K562 (cell line): ENCODE data around the gene NOL4. TPM values are rescaled to one million over a fixed set of nuclear protein-coding genes. Genes with fewer than 3 reads are reported as not detected.

Experiments used
- ATAC-seq: fragments of 200-7000 bp; cut with Tn5 transposase; 3 replicates; pipeline ENCODE4 v1.9.1; 2020; ENCODE audit warnings: moderate library complexity
- BruUV-seq: library from RNA; stranded (reverse); fragments of 400-500 nt; replicated peaks from 2 replicates; lab custom pipeline; 2021; lab: Mats Ljungman, UMichigan
- CTCF ChIA-PET: fragments of 300-600 bp; formaldehyde crosslinking; extraction: SDS; loops from one replicate; lab custom pipeline; 2021; ENCODE audit warnings: low intra/inter-chr PET ratio; lab: Yijun Ruan, JAX
- POLR2A ChIA-PET: fragments of 300-600, 350-650 bp; sonication (Branson Sonifier 250); formaldehyde crosslinking; extraction: SDS; loops from one replicate; lab custom pipeline; 2021; ENCODE audit warnings: antibody characterized with exemption, inconsistent platforms; lab: Yijun Ruan, JAX
- DNase-seq, 4 experiments: peaks; one replicate each; pipeline versions ENCODE4 v3.0.0 to v3.0.0-alpha.2; 2011 to 2018; ENCODE audit warnings: low spot score in 3 of 4, mixed read lengths in 3 of 4; ENCODE audit errors: extremely low read depth in 1 of 4
- FAIRE-seq: peaks from 2 replicates; lab custom pipeline; 2011; peaks lifted over from hg19 to GRCh38; lab: Jason Lieb, UNC
- H2AFZ ChIP-seq: 2 replicates; pipeline ENCODE4 v1.6.0; 2011; ENCODE audit warnings: low read depth, low read length, control low read depth, inconsistent platforms
- H3K27ac ChIP-seq: fragments of 200-600 bp; 3 replicates; pipeline ENCODE4 v1.8.0; 2011; ENCODE audit warnings: low read depth, mild to moderate bottlenecking, control low read depth, inconsistent platforms, low read length, moderate library complexity, mixed read lengths; ENCODE audit errors: extremely low read depth
- H3K27me3 ChIP-seq, 2 experiments: fragments of 300-600 bp in 1 of 2; 2 replicates in 1 of 2; 3 replicates in 1 of 2; pipeline versions ENCODE4 v1.6.0 to v1.8.0; 2011; ENCODE audit warnings: inconsistent platforms in 2 of 2, low read length in 2 of 2, mild to moderate bottlenecking in 1 of 2, mixed read lengths in 1 of 2, moderate library complexity in 1 of 2; ENCODE audit not compliant: control insufficient read depth in 2 of 2, insufficient read depth in 2 of 2
- H3K36me3 ChIP-seq: fragments of 300-600 bp; 3 replicates; pipeline ENCODE4 v1.8.0; 2011; ENCODE audit warnings: mild to moderate bottlenecking, low read length, inconsistent platforms; ENCODE audit not compliant: control insufficient read depth, insufficient read depth
- H3K4me1 ChIP-seq, 2 experiments: fragments of 200-600 bp in 1 of 2; replicated peaks in 1 of 2; 2 replicates in 1 of 2; 3 replicates in 1 of 2; pipeline versions ENCODE4 v1.5.1 to v1.8.0; 2011; ENCODE audit warnings: inconsistent platforms in 2 of 2, low read length in 2 of 2, mild to moderate bottlenecking in 1 of 2, mixed read lengths in 1 of 2, moderate library complexity in 1 of 2; ENCODE audit not compliant: control insufficient read depth in 2 of 2, insufficient read depth in 2 of 2
- H3K4me2 ChIP-seq: 2 replicates; pipeline ENCODE4 v1.6.1; 2011; ENCODE audit warnings: low read length, control low read depth, inconsistent platforms, mixed read lengths; ENCODE audit not compliant: insufficient read depth
- H3K4me3 ChIP-seq: fragments of 200-600 bp; sonication (generic), shearing (Covaris generic); 2 replicates; pipeline ENCODE4 v1.5.1; 2016; ENCODE audit warnings: control low read depth, inconsistent platforms
- H3K79me2 ChIP-seq: fragments of 200-600 bp; 3 replicates; pipeline ENCODE4 v1.8.0; 2011; ENCODE audit warnings: low read length, inconsistent platforms; ENCODE audit not compliant: control insufficient read depth, insufficient read depth
- H3K9ac ChIP-seq, 2 experiments: 2 replicates each; pipeline versions ENCODE4 v1.6.0 to v1.6.1; 2011; ENCODE audit warnings: low read depth in 2 of 2, low read length in 2 of 2, control low read depth in 1 of 2, inconsistent platforms in 1 of 2, mild to moderate bottlenecking in 1 of 2, mixed read lengths in 1 of 2; ENCODE audit not compliant: insufficient read depth in 1 of 2
- H3K9me1 ChIP-seq: one replicate; pipeline ENCODE4 v1.6.0; 2011; ENCODE audit warnings: inconsistent platforms, mild to moderate bottlenecking, low read length, moderate library complexity; ENCODE audit not compliant: control insufficient read depth, insufficient read depth
- H3K9me3 ChIP-seq: replicated peaks from 2 replicates; pipeline ENCODE4 v1.5.1; 2011; ENCODE audit warnings: low read depth, low read length, inconsistent platforms; ENCODE audit not compliant: control insufficient read depth, insufficient read depth
- H4K20me1 ChIP-seq: replicated peaks from 2 replicates; pipeline ENCODE4 v1.6.1; 2011; ENCODE audit warnings: low read length, inconsistent platforms, mixed read lengths; ENCODE audit not compliant: control insufficient read depth, insufficient read depth
- ATF4 ChIP-seq: fragments of 450-650 bp; formaldehyde crosslinking; IDR thresholded peaks from 2 replicates; pipeline ENCODE4 v1.4.0; 2022; ENCODE audit warnings: mild to moderate bottlenecking, moderate library complexity
- BRCA1 ChIP-seq, 2 experiments: fragments of 450-650 bp in 1 of 2; sonication (generic) in 1 of 2; formaldehyde crosslinking in 1 of 2; IDR thresholded peaks; 2 replicates each; pipeline versions ENCODE4 v1.5.0 to v1.6.1; 2017 to 2020; ENCODE audit warnings: mild to moderate bottlenecking in 1 of 2, missing genetic modification reagents in 1 of 2
- HCFC1 ChIP-seq: IDR thresholded peaks from 2 replicates; pipeline ENCODE4 v1.6.1; 2012; ENCODE audit warnings: low read depth, low read length, improper control_type of control experiment
- KAT8 ChIP-seq: fragments of 450-650 bp; IDR thresholded peaks from 2 replicates; pipeline ENCODE4 v1.6.1; 2016; ENCODE audit warnings: low read depth, mild to moderate bottlenecking
- NKRF ChIP-seq: fragments of 450-650 bp; IDR thresholded peaks from 2 replicates; pipeline ENCODE4 v1.6.1; 2016; ENCODE audit warnings: borderline replicate concordance
- PHB2 ChIP-seq: fragments of 450-650 bp; IDR thresholded peaks from 2 replicates; pipeline ENCODE4 v1.6.1; 2017; ENCODE audit warnings: low read depth
- PRPF4 ChIP-seq: fragments of 200-400 bp; formaldehyde crosslinking; IDR thresholded peaks from one replicate; pipeline ENCODE4 v1.6.1; 2017; ENCODE audit warnings: low read length, low read depth, mild to moderate bottlenecking; ENCODE audit not compliant: insufficient read depth, poor library complexity, severe bottlenecking
- RBFOX2 ChIP-seq: fragments of 200-400 bp; formaldehyde crosslinking; IDR thresholded peaks from 2 replicates; pipeline ENCODE4 v1.6.1; 2017; ENCODE audit warnings: low read depth, mild to moderate bottlenecking, low read length, moderate library complexity
- SMARCC2 ChIP-seq: fragments of 450-650 bp; IDR thresholded peaks from 2 replicates; pipeline ENCODE4 v1.6.1; 2017; ENCODE audit warnings: antibody characterized with exemption, moderate library complexity, mild to moderate bottlenecking, low read depth
- SRSF7 ChIP-seq: fragments of 200-400 bp; formaldehyde crosslinking; optimal IDR thresholded peaks from 2 replicates; pipeline ENCODE3; 2017; ENCODE audit warnings: mild to moderate bottlenecking, low read depth, low read length
- THAP7 ChIP-seq: fragments of 250-450 bp; sonication (Bioruptor Pico); IDR thresholded peaks from 2 replicates; pipeline ENCODE4 v1.5.0; 2021
- ZNF347 ChIP-seq: fragments of 450-650 bp; formaldehyde crosslinking; IDR thresholded peaks from 2 replicates; pipeline ENCODE4 v1.4.0; 2020; ENCODE audit warnings: low read depth, mild to moderate bottlenecking, moderate library complexity
- ZNF507 ChIP-seq: conservative IDR thresholded peaks from 2 replicates; pipeline ENCODE4 v1.6.1; 2017; ENCODE audit warnings: missing genetic modification characterization, missing compliant biosample characterization
- ZNF75A ChIP-seq: fragments of 450-650 bp; formaldehyde crosslinking; IDR thresholded peaks from 2 replicates; pipeline ENCODE4 v1.4.0; 2020; ENCODE audit warnings: mild to moderate bottlenecking
- WGBS: fragments of 100-300 bp; shearing (Covaris generic); methylation state at CpG from one replicate; pipeline ENCODE4 v1.1.6; 2016; ENCODE audit warnings: low coverage, mixed read lengths; ENCODE audit not compliant: insufficient coverage; ENCODE audit errors: missing lambda C conversion rate; 5-methylcytosine and 5-hydroxymethylcytosine counted together
- in situ Hi-C: fragments of 300-500 bp; cut with MboI; formaldehyde crosslinking; loops from 4 replicates; pipeline ENCODE4 v1.15.0; 2018; ENCODE audit warnings: inconsistent platforms, mixed read lengths
- intact Hi-C: fragments of 100-400 bp; cut with micrococcal nuclease; formaldehyde crosslinking; loops from 2 replicates; pipeline ENCODE4 v1.14.2; 2022
- polyA plus RNA-seq, 8 experiments: library from polyadenylated mRNA; depleted of rRNA in 4 of 8; stranded (reverse) in 5 of 8; unstranded in 3 of 8; fragments of >200 nt; fragmentation: Nextera tagmentation in 2 of 8; fragmentation: Illumina TruSeq in 1 of 8; extraction: Ambion mirVana in 2 of 8; extraction: Trizol in 1 of 8; gene quantifications; 2 replicates each; pipeline versions ENCODE4 v1.2.1 to v1.2.3, GENCODE V29; 2011 to 2014; ENCODE audit warnings: inconsistent platforms in 1 of 8, missing spikeins in 1 of 8
- total RNA-seq, 7 experiments: library from RNA; depleted of rRNA in 6 of 7; stranded (reverse); fragments of >200 nt in 6 of 7; fragmentation: Illumina TruSeq in 2 of 7; extraction: Trizol in 2 of 7; gene quantifications; 2 replicates each; pipeline versions ENCODE4 v1.2.1 to v1.2.3, GENCODE V29; 2011 to 2021; ENCODE audit warnings: low replicate concordance in 1 of 7

NOL4 gene
- total and polyA plus RNA-seq, 9 of the 15 experiments (the other 6 are each of a cell fraction or from before 2014, with no cell fraction given): not detected

DNA sequence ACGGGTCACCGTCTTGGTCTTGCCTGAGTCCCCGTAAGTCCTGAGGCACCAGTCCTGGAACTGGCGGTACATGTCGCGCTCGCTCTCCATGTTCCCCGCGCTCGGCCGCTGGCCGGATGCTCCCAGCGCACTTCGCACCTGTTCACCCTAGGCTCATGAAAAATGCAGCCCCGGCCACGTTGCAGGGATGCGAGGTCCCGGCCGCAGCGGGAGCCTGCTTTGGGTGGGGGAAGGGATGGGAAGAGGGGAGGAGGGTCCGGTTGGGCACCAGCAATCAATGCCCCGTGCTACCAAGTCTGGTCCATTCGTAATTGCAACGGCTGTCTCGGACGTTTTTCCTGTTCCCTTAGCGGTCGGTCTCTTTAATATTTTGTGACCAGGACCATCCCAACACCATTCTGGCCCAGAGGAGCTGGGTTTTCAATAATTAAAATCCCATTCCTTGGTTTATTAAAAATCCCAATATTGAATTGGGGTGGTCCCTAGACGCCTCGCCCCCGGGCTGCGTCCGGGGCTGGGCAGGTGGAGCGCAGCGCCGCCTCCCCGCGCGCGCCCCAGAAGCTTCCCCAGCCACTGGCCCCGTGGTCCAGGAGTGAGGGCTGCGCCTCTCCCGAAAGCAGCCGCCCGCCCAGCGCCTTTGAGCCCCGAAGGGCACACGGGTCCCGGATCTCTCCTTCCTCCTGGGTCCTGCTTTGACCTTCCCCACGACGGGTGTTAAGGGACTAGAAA, 1.4 kb downstream of the NOL4 start:
- no peak overlapping the region for H3K4me3 ChIP-seq
- in situ Hi-C loops: no loop called here
- intact Hi-C loops: no loop called here
- ATAC-seq (no peak), DNase-seq (peak in 1 of 4 experiments; percentile 1), FAIRE-seq (no peak)
- no peaks in the 10 kb centered on the region for H3K36me3 ChIP-seq
- H3K27ac ChIP-seq: no peak overlapping the region
- no peaks in the 10 kb centered on the region for H3K9me3 ChIP-seq
- TF ChIP-seq ZNF507 (tag) (no peak), NKRF (no peak), THAP7 (CRISPR knock-in tag) (no peak), BRCA1 (IDR thresholded peaks at IDR 0.05) (no peak), BRCA1 (CRISPR knock-in tag; IDR thresholded peaks at IDR 0.05) (no peak), KAT8 (no peak), ATF4 (no peak), PHB2 (no peak), SRSF7 (no peak), PRPF4 (no peak), SMARCC2 (no peak), ZNF347 (no peak), HCFC1 (no peak), ZNF75A (no peak), RBFOX2 (no peak)
- no peaks in the 10 kb centered on the region for H3K27me3 ChIP-seq
- WGBS: 10% methylated on average over 48 of the region's 51 CpGs
- ChIA-PET POLR2A (no interaction called here), CTCF (no interaction called here)
- H3K4me2 ChIP-seq: no peak overlapping the region
- H3K79me2 ChIP-seq: no peaks in the 10 kb centered on the region
- H3K9ac ChIP-seq: no peak overlapping the region
- no peaks in the 10 kb centered on the region for H3K9me1 ChIP-seq
- no peak overlapping the region for H2AFZ ChIP-seq
- peaks cover 0 to 6% of the 10 kb centered on the region in 2 experiments; a peak in 1 of 5 replicates for H3K4me1 ChIP-seq
- BruUV-seq: no TSS peak
- H4K20me1 ChIP-seq: no peaks in the 10 kb centered on the region
